ENCODE results near the gene MYO7B.

MYO7B gene

GRCh38 chr2:127652786-127653357 is 117.4 kb downstream of the MYO7B start:
- FAIRE-seq: no peak

GRCh38 chr2:127653421-127654083 is 118.1 kb downstream of the MYO7B start:
- FAIRE-seq: no peak

- no peak for FAIRE-seq
Observed at GRCh38 chr2:127654084-127654837, 118.8 kb downstream of the MYO7B start.

DNA sequence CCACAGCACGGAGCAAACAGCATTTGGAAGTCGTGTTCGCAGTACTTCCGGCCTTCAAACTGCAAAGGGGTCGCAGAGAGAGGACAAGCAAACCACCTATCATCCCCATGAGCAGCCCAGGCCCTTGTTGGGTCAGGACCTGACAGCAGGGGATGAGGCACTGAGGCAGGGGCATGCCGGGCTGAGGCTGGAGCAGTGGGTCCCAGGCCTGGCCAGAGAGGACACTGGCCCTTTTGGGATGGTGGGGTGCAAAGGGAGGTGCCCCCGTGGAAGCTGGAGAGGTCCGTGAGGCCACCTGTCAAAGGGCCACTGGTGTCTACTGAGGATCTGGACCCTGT is 119.3 kb downstream of the MYO7B start:
- FAIRE-seq: no peak

GRCh38 chr2:127655209-127656073 is 120.0 kb downstream of the MYO7B start:
- FAIRE-seq: no peak

DNA sequence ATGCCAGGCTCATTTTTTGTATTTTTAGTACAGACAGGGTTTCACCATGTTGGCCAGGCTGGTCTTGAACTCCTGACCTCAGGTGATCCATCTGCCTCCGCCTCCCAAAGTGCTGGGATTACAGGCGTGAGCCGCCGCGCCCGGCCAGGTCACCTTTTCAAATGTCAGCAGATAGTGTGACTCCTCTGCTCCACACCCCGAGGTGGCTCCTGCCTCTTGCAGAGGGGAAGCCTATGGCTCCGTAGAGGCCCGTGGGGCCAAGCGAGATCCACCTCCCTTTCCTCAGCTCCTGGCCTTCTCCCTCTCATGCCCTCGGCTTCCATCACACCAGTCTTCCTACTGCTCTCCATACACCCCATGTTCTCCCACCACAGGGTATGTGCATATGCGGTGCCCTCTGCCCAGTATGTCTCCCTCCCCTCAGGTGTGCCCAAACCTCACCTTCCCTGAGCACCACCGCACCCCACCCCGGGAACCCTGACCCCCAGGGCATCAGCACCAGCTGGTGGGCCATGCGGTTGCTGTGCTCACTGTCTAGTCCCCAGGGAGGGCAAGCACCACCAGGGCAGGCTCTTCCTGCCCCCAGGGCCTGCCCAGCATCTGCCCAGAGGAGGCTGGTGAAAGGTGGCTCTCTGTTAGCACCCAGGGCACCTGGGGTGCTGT is 121.2 kb downstream of the MYO7B start:
- FAIRE-seq: no peak

GRCh38 chr2:127657232-127657595 is 121.7 kb downstream of the MYO7B start:
- no peak for FAIRE-seq

- no peak for FAIRE-seq
Observed at GRCh38 chr2:127658146-127658545, 122.7 kb downstream of the MYO7B start.

GRCh38 chr2:127658641-127659407 is 123.3 kb downstream of the MYO7B start:
- FAIRE-seq: no peak

- FAIRE-seq: no peak
Observed at GRCh38 chr2:127659408-127660290, 124.2 kb downstream of the MYO7B start.

- FAIRE-seq: no peak
Observed at GRCh38 chr2:127660291-127660578, 124.8 kb downstream of the MYO7B start.

DNA sequence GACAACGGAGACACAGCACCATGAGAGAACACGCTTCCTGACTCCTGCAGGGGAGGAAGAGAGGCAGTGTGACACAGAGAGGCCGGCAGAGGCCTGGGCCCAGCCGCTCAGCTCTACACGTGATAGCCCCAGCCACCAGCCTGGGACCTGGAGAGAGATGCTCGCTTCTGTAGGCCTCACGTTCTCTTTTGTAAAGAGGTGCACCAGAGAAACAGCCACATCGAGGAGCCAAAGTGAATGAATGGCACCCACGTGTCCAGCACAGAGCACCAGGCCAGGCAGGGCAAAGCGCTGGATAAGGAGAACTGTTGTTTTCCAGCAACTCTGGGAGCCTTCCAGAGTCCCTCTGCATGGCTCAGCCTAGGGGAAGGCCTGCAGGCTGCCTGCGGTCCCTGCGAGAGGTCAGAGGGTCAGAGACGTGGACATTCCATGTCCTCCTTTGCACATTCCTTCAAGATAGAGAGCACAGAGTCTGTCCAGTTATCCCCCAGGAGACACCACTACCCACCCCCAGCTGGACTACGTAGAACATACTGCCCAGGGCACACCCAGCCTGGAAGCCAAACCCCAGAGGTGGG is 125.7 kb downstream of the MYO7B start:
- FAIRE-seq: no peak

GRCh38 chr2:127661949-127662510 is 126.5 kb downstream of the MYO7B start:
- no peak for FAIRE-seq

DNA sequence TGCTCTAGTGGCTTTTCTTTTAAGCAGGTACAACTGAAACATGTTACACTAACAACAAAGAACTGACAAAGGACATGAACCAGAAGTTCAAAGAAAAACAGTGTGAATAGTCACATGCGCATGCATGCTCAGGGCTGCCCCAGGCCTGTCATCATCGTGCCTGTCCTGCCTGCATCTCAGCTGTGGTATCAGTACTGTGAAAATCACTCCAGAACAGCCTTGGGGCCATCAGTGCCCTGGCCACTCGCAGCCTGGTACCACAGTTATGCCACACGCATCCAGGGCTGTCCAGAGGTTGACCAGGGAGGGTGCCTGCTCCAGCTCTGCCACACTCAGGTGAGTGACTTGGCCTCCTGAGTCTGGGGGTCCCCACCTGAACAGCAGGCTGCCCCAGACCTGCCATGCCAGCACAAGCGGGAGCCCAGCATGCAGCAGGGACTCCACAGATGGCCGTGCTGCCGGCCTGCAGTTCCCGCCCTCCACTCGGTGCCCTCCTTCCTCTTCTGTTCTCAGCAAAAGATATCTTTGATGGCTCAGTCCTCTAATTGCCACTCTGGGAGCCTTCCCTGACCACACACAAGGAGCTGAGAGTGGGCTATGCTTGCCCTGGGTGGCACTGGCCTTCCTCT is 127.6 kb downstream of the MYO7B start:
- FAIRE-seq: no peak

GRCh38 chr2:127663566-127664064 is 128.1 kb downstream of the MYO7B start:
- FAIRE-seq: no peak

- no peak for FAIRE-seq
Observed at GRCh38 chr2:127664065-127664894, 128.8 kb downstream of the MYO7B start.

- FAIRE-seq: no peak
Observed at GRCh38 chr2:127664895-127665225, 129.4 kb downstream of the MYO7B start.

DNA sequence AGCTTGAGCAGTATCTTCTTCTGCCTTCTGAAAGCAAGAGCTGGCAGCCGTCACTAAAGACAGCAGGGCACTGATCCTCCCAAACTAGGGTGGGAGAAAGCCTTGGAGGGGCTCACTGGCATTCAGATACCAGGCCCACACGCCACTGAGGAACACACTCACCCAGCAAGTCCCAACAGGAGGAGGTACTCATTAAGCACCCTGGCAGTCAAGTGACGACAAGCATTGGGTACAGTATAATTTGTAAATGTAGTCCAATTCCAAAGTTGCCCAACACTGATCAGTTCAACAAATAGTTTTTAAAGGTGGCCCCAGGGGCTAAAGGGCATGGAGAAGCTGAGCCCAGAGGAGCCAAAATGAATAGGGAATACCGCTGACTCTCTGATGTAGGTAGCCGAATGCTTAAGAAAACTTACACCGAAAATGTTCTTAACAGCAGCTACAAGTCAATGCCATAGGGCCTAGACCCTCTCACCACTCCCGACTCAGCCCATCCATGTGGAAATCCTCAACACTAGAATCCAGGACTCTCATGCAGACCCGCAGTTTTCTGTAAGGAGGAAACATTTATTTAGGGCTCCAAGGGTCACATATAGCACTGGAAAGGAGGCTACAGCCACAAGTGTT is 129.9 kb downstream of the MYO7B start:
- FAIRE-seq: no peak

DNA sequence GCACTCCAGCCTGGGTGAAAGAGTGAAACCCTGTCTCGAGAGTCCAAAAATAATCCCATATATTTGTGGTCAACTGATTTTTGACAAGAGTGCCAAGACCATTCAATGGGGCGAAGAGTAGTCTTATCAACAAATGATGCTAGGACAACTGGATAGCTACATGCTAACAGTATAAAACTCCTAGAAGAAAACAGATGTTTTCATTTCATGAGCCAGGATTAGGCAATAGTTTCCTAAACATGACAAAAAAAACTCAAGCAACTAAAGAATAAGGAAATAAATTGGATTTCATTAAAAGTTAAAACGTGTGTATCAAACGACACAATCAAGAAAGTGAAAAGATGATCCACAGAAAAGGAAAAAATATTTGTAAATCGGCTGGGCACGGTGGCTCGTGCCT is 133.6 kb downstream of the MYO7B start:
- FAIRE-seq: no peak
